Cardiac septum (tissue), 1 donor: ENCODE measurements around the gene RTF1. TPM values are rescaled to one million over a fixed set of nuclear protein-coding genes. Genes with fewer than 3 reads are reported as not detected.
"Not testable (repeated sequence)": the region's sequence is repeated elsewhere in the genome, so short reads cannot be mapped to it uniquely, and the experiment has no call there.

ENCODE experiments used
- DNase-seq: peaks from one replicate; pipeline ENCODE4 v3.0.0-alpha.2; 2020; ENCODE audit warnings: low spot score
- intact Hi-C: fragments of 100-400 bp; cut with DNase I; formaldehyde crosslinking; loops from one replicate; pipeline ENCODE4 v1.14.0; 2022
- long read RNA-seq: library from polyadenylated mRNA; unstranded; transcript quantifications from one replicate; pipeline ENCODE4 v2.0.0, GENCODE V29; 2021
- total RNA-seq: library from RNA; stranded (reverse); fragmentation: NEBNext Ultra II Directional; extraction: Animal tissue kit (Norgen Biotek cat#: 25700); gene quantifications from one replicate; pipeline ENCODE4 v1.2.1, GENCODE V29; 2021
- donor health status: DM: no; HTN: no; CAD: no.

The RTF1 gene
- total RNA-seq, result 26.8 TPM
- long read RNA-seq, full-length matches to known transcripts, result 29 of 227 reads
- long read RNA-seq, partial matches to known transcripts, result 175 of 227 reads
- long read RNA-seq, other reads (novel, unspliced or antisense), result 23 of 227 reads

DNA sequence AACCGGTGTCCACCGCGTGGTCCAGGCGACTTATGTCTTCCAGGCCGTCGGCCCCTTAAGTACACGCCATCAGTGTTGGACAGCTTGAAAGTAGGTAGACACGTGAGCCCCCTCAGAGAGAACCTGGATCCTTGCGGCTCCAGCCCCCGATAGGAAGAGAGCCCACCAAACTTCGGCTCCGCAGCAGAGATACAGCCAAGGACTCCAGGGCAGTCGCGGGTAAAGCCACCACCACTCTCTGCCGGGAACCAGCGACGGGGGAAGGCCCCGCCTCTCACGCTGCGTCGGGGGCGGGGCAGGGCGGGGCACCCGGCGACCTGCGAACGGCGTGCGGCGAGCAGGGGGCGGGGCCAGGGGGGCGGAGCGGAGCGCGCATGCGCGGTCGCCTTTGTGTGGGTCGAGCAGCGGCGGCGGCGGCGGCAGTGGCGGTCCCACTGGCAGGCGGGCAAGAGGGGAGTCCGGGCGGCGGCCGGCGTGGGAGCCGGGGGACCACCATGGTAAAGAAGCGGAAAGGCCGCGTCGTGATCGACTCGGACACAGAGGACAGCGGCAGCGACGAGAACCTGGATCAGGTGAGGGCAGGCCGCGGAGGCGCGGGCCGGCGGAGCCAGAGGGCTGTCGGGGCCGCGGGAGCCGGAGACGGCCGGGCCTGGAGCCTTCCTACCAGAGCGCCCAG, at the start of gene RTF1:
RTF1 (plus strand) TSS at position 354 of the 676 bp plus-strand sequence; CDS start at position 375, 21 bp downstream.
- intact Hi-C loops, result loop anchor here (1.0 kb wide), 1 partner anchor 15 kb away; the partner anchor contains the start of gene NDUFAF1
- peak; percentile 99 for DNase-seq

GRCh38 chr15:41367418-41367817, 49.5 kb upstream of the RTF1 start:
- intact Hi-C loops, result no loop called here
- no peak for DNase-seq

- intact Hi-C loops, result no loop called here
- no peak for DNase-seq
These were observed 38.9 kb upstream of the RTF1 start for GRCh38 chr15:41377978-41378377.

DNA sequence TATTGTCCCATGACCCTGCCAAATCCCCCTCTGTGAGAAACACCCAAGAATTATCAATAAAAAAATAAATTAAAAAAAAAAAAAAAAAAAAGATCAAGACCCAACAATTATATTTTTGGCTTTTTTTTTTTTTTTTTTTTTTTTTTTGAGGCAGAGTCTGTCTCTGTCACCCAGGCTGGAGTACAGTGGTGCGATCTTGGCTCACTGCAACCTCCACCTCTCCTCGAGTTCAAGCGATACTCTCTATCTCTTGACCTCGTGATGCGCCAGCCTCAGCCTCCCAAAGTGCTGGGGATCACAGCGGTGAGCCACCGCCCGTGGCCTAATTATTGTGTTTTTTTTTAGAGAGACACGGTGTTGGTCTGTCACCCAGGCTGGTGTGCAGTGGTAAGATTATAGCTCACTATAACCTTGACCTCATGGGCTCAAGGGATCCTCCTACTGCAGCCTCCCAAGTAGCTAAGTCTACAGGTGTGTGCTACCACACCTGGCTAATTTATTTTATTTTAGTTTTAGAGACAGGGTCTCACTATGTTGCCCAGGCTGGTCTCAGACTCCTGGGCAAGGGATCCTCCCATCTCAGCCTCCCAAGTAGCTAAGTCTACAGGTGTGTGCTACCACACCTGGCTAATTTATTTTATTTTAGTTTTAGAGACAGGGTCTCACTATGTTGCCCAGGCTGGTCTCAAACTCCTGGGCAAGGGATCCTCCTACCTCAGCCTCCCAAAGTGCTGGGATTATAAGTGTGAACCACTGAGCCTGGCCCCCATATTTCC, 32.7 kb upstream of the RTF1 start:
- not testable (repeated sequence) for DNase-seq

GRCh38 chr15:41387646-41388045, 29.2 kb upstream of the RTF1 start:
- intact Hi-C loops, result no loop called here
- DNase-seq, result no peak

More for the DNA sequence above, 32.7 kb upstream of the RTF1 start:
- intact Hi-C loops, result not testable (repeated sequence)

- intact Hi-C loops, result no loop called here
- DNase-seq, result no peak
These were observed 24.2 kb upstream of the RTF1 start for GRCh38 chr15:41392659-41393058.

DNA sequence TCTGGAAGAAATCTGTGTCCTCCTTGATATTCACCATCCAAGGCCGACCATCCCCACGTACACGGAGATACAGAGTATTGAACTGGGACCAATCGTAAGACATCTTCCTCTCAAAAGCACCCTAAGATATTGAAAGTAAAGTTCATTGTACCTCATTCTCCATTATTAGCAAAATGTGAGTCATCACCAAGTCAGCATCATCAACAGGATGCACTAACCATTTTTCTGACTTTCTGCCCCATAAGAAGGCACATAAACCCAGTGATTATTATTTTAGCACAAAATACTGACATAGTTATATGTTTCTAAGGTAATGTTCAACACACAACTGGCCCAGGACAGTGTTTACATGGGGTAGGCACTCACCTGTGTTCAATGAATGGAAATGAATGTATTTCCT, 22.0 kb upstream of the RTF1 start:
- intact Hi-C loops, result no loop called here

DNA sequence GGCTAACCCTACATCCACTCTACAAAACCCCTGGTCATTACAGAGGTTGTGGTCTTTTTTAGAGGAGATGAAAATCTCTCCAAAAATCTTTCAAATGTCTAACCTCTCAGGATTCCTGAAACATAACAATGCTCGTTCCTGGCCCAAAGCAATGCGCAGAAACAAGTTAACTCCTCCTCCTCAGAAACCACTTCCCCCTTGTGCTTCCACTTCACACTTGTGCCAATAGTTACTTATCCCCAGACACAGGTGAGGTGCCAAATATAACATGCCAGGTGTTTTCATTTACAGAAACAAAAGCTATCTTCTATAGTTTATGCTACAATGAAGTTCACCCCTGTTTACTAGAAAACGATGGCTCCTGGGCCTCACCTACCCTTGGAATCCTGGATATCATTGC, 20.8 kb upstream of the RTF1 start:
- intact Hi-C loops, result no loop called here
- no peak for DNase-seq

More for the DNA sequence above, 22.0 kb upstream of the RTF1 start:
- DNase-seq, result no peak

- intact Hi-C loops, result loop anchor here (1.0 kb wide), 1 partner anchor 14 kb away; no protein-coding TSS in a partner anchor
These were observed 15.0 kb upstream of the RTF1 start for GRCh38 chr15:41401904-41402267.

DNA sequence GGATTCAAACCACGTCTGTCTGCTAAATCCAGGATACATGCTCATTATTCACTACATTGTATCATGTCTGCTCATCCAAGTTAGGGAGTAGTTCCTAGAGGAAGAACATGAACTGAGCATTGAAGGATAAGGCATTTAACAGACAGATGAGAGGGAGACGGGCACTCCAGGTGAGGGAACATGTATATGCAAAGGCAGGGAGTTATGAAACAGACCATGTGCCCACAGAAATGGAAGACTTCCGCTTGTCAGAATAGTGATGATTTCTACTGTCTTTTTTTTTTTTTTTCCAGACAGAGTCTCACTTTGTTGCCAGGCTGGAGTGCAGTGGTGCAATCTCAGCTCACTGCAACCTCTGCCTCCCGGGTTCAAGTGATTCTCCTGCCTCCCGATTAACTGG, 9.6 kb upstream of the RTF1 start:
- DNase-seq, result no peak
- intact Hi-C loops, result no loop called here

More at GRCh38 chr15:41401904-41402267, 15.0 kb upstream of the RTF1 start:
- no peak for DNase-seq

- intact Hi-C loops, result no loop called here
These were observed 8.7 kb upstream of the RTF1 start for GRCh38 chr15:41408234-41408641.

DNA sequence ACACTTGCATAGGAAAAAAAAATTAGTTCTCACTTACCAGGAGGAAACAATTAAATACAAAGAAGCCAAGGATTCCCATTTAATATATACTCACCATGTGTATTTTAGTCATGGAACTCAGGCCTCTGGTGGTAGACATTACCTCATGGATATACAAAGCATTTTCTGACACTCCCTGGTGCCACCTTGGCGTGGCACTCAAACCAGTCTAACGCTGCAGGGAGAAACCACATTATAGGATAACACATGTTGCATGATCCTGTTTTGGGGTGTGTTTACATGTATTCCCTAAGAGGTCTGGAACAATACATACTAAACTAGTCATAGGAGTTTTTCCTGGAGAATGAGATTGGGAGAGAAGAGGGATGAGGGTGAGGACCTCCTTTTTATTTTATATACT, 5.9 kb upstream of the RTF1 start:
- DNase-seq, result no peak
- intact Hi-C loops, result no loop called here

More at GRCh38 chr15:41408234-41408641, 8.7 kb upstream of the RTF1 start:
- no peak for DNase-seq

- intact Hi-C loops, result no loop called here
- DNase-seq, result no peak
These were observed 5.5 kb upstream of the RTF1 start for GRCh38 chr15:41411441-41411840.

DNA sequence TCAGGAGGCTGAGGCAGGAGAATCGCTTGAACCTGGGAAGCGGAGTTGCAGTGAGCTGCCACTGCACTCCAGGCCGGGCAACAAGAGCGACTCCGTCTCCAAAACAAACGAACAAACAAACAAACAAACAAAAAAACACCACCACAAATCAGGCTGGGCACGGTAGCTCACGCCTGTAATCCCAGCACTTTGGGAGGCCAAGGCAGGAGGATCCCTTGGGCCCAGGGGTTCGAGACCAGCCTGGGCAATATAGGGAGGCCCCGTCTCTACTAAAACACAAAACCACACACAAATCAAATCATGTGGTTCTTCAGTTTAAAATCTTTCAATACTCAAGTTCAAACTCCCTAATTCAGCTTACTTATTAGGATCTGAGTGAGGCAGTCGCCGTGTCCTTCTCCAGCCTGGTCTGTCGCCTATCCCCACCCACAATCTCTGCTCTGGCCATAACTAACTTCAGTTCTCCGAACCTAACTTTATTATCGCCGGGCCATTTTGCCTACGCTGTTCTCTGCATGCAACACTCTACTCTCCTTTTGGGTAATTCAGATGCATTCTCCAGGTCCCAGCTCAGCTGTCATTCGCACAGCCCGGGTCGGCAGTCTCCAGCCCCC, 660 bp upstream of the RTF1 start:
- intact Hi-C loops, result loop anchor here (1.0 kb wide), 1 partner anchor 14 kb away; the partner anchor contains the start of gene NDUFAF1
- DNase-seq, result no peak

- intact Hi-C loops, result no loop called here
- peak; percentile 76 for DNase-seq
These were observed 712 bp downstream of the RTF1 start for GRCh38 chr15:41417418-41418195.

GRCh38 chr15:41423979-41424659, 7.2 kb downstream of the RTF1 start:
- DNase-seq, result no peak
- intact Hi-C loops, result no loop called here

DNA sequence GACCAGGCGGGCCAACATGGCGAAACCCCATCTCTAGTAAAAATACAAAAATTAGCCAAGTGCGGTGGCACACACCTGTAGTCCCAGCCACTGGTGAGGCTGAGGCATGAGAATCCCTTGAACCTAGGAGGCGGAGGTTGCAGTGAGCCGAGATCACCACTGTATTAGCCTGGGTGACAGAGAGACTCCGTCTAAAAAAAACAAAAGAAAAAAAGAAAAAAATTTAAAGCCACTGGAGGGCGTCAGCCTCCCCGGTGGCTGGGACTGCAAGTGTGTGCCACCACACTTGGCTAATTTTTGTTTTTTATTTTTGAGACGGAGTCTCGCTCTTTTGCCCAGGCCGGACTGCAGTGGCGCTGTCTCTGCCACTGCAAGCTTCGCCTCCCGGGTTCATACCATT, 7.9 kb downstream of the RTF1 start:
- DNase-seq, result no peak
- intact Hi-C loops, result no loop called here

GRCh38 chr15:41425907-41426306, 9.0 kb downstream of the RTF1 start:
- intact Hi-C loops, DNase-seq: not testable (repeated sequence)
